Ishikawa (cell line): ENCODE measurements around the gene PLEKHG4.

Experiments
- CEBPB ChIP-seq: IDR thresholded peaks from 2 replicates; pipeline ENCODE4 v1.6.1; 2012
- CREB1 ChIP-seq: IDR thresholded peaks from 2 replicates; pipeline ENCODE4 v1.6.1; 2012; ENCODE audit warnings: low read depth
- EGR1 ChIP-seq: IDR thresholded peaks from 2 replicates; pipeline ENCODE4 v1.6.1; 2012
- EP300 ChIP-seq: IDR thresholded peaks from 2 replicates; pipeline ENCODE4 v1.6.1; 2012; ENCODE audit warnings: borderline replicate concordance
- FOXM1 ChIP-seq: IDR thresholded peaks from 2 replicates; pipeline ENCODE4 v1.6.1; 2012; ENCODE audit warnings: low read depth, borderline replicate concordance
- NFIC ChIP-seq: IDR thresholded peaks from 2 replicates; pipeline ENCODE4 v1.6.1; 2012
- RAD21 ChIP-seq: IDR thresholded peaks from 2 replicates; pipeline ENCODE4 v1.6.1; 2012; ENCODE audit warnings: low read depth
- TAF1 ChIP-seq: IDR thresholded peaks from 2 replicates; pipeline ENCODE4 v1.6.1; 2012; ENCODE audit warnings: low read depth, mild to moderate bottlenecking
- TCF12 ChIP-seq: IDR thresholded peaks from 2 replicates; pipeline ENCODE4 v1.6.1; 2012; ENCODE audit warnings: low read depth
- TF ChIP-seq, protein P1 (sequence below): IDR thresholded peaks from 2 replicates; pipeline ENCODE4 v1.6.1; 2012
- TF ChIP-seq, protein P2 (sequence below): IDR thresholded peaks from 2 replicates; pipeline ENCODE4 v1.6.1; 2012; ENCODE audit warnings: low read depth, mild to moderate bottlenecking
- TF ChIP-seq, protein P3 (sequence below): IDR thresholded peaks from 2 replicates; pipeline ENCODE4 v1.6.1; 2012

DNA sequence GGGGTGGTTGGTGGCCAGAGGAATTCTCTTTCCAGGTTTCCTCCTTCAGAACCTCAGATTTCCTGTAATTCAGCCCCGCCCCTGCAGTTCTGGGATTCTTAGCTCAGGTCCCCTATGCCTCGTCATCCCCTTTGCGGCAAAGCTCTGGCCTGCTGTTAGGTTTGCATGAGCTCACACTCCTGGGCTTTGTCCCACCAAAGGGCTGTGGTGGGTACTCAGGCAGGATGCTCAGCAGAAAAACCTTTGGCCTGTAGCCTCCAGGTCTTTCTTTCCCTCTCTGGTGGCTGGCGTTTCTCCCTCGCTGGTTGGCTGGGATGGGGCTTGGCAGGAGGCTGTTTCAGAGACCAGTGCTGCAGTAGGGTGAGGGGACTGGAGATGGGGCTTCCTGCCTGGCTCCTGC is 9.6 kb upstream of the PLEKHG4 start:
- TF ChIP-seq RAD21 (no peak), EGR1 (no peak), TCF12 (no peak), CREB1 (no peak), NFIC (no peak), EP300 (no peak), TAF1 (no peak), CEBPB (no peak), FOXM1 (no peak)
- TF ChIP-seq, protein P1, sequence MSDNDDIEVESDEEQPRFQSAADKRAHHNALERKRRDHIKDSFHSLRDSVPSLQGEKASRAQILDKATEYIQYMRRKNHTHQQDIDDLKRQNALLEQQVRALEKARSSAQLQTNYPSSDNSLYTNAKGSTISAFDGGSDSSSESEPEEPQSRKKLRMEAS, result no peak
- TF ChIP-seq, protein P2, sequence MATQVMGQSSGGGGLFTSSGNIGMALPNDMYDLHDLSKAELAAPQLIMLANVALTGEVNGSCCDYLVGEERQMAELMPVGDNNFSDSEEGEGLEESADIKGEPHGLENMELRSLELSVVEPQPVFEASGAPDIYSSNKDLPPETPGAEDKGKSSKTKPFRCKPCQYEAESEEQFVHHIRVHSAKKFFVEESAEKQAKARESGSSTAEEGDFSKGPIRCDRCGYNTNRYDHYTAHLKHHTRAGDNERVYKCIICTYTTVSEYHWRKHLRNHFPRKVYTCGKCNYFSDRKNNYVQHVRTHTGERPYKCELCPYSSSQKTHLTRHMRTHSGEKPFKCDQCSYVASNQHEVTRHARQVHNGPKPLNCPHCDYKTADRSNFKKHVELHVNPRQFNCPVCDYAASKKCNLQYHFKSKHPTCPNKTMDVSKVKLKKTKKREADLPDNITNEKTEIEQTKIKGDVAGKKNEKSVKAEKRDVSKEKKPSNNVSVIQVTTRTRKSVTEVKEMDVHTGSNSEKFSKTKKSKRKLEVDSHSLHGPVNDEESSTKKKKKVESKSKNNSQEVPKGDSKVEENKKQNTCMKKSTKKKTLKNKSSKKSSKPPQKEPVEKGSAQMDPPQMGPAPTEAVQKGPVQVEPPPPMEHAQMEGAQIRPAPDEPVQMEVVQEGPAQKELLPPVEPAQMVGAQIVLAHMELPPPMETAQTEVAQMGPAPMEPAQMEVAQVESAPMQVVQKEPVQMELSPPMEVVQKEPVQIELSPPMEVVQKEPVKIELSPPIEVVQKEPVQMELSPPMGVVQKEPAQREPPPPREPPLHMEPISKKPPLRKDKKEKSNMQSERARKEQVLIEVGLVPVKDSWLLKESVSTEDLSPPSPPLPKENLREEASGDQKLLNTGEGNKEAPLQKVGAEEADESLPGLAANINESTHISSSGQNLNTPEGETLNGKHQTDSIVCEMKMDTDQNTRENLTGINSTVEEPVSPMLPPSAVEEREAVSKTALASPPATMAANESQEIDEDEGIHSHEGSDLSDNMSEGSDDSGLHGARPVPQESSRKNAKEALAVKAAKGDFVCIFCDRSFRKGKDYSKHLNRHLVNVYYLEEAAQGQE, result no peak
- TF ChIP-seq, protein P3, sequence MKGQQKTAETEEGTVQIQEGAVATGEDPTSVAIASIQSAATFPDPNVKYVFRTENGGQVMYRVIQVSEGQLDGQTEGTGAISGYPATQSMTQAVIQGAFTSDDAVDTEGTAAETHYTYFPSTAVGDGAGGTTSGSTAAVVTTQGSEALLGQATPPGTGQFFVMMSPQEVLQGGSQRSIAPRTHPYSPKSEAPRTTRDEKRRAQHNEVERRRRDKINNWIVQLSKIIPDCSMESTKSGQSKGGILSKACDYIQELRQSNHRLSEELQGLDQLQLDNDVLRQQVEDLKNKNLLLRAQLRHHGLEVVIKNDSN, result no peak
